ENCODE measurements around the gene LRRN2.

GRCh38 chr1:204621396-204621795, 64.1 kb downstream of the LRRN2 start:
- TF ChIP-seq POLR2A (IDR thresholded peaks at IDR 0.05): no peak
- TF ChIP-seq CTCF (IDR thresholded peaks at IDR 0.05): no peak

All from stomach (tissue), 4 donors.